Measurements from ENCODE around the gene PCDHB3.

- TF ChIP-seq EZH2phosphoT487 (conservative IDR thresholded peaks at IDR 0.05; ENCODE audit: low read length) (no peak), CTCF (IDR thresholded peaks at IDR 0.05; ENCODE audit: insufficient read depth, low read length, poor library complexity, severe bottlenecking) (no peak)
Observed at GRCh38 chr5:141105350-141105749, 5.1 kb downstream of the PCDHB3 start.

Data from SU-DHL-6 (cell line).